Vagina (tissue), 2 donors: ENCODE results near the gene FHIT. TPM values are rescaled to one million over a fixed set of nuclear protein-coding genes. Genes with fewer than 3 reads are reported as not detected.

ENCODE experiments used
- DNase-seq, 2 donors: peaks; one replicate each; pipeline ENCODE4 v3.0.0-alpha.2; 2017; ENCODE audit errors: extremely low spot score in 2 of 2
- H3K27ac ChIP-seq: fragments of 200-600 bp; sonication (generic); one replicate; pipeline ENCODE4 v1.5.1; 2019
- H3K27me3 ChIP-seq: fragments of 200-600 bp; sonication (generic); one replicate; pipeline ENCODE4 v1.5.1; 2019
- H3K36me3 ChIP-seq, 2 donors: fragments of 200-600 bp; sonication (generic); one replicate each; pipeline ENCODE4 v1.5.1; 2017 to 2019
- H3K4me1 ChIP-seq: fragments of 200-600 bp; sonication (generic); one replicate; pipeline ENCODE4 v1.5.1; 2019
- H3K4me3 ChIP-seq, 2 donors: fragments of 200-600 bp; sonication (generic); 1 replicate in 1 of 2; 2 replicates in 1 of 2; pipeline ENCODE4 v1.5.1; 2016 to 2019
- H3K9me3 ChIP-seq: fragments of 200-600 bp; sonication (generic); one replicate; pipeline ENCODE4 v1.5.1; 2019
- CTCF ChIP-seq, 3 experiments: fragments of 450-650 bp in 2 of 3; fragments of 200-600 bp in 1 of 3; sonication (generic) in 1 of 3; IDR thresholded peaks; one replicate each; pipeline ENCODE4 v1.5.1; 2017 to 2019; ENCODE audit warnings: antibody characterized with exemption in 3 of 3, mild to moderate bottlenecking in 2 of 3, moderate library complexity in 2 of 3
- POLR2A ChIP-seq, 2 donors: fragments of 450-650 bp; IDR thresholded peaks; one replicate each; pipeline ENCODE4 v1.6.1; 2017; ENCODE audit warnings: antibody characterized with exemption in 2 of 2, mild to moderate bottlenecking in 2 of 2, moderate library complexity in 2 of 2
- POLR2AphosphoS5 ChIP-seq, 2 donors: sonication (generic); formaldehyde crosslinking; IDR thresholded peaks; one replicate each; pipeline ENCODE4 v1.9.0; 2017; ENCODE audit warnings: antibody characterized with exemption in 2 of 2, mild to moderate bottlenecking in 2 of 2, low read depth in 1 of 2; ENCODE audit not compliant: insufficient read depth in 1 of 2
- intact Hi-C: fragments of 100-400 bp; cut with DNase I; formaldehyde crosslinking; loops from one replicate; pipeline ENCODE4 v1.15.1; 2023
- total RNA-seq: library from RNA; depleted of rRNA; stranded (reverse); fragments of >200 nt; gene quantifications from one replicate; pipeline ENCODE4 v1.2.3, GENCODE V29; 2016

FHIT gene
- total RNA-seq, 1 donor from 2014 or later: 7.9 TPM

GRCh38 chr3:60064210-60065178 lies 1186.8 kb downstream of the FHIT start:
- DNase-seq: no peak
- intact Hi-C loops: no loop called here
- no peaks in the 10 kb centered on the region for H3K9me3 ChIP-seq
- H3K4me3 ChIP-seq: no peak overlapping the region
- no peak for TF ChIP-seq POLR2AphosphoS5 (IDR thresholded peaks at IDR 0.05; ENCODE audit: insufficient read depth in 1 of 2, low read depth in 1 of 2)
- no peaks in the 10 kb centered on the region for H3K27me3 ChIP-seq
- H3K36me3 ChIP-seq: no peaks in the 10 kb centered on the region
- H3K27ac ChIP-seq: no peak overlapping the region
- H3K4me1 ChIP-seq: no peaks in the 10 kb centered on the region

- Histone ChIP-seq H3K27me3 (no peaks in the 10 kb centered on the region), H3K4me3 (no peak overlapping the region), H3K4me1 (no peaks in the 10 kb centered on the region), H3K9me3 (no peaks in the 10 kb centered on the region), H3K27ac (no peak overlapping the region), H3K36me3 (no peaks in the 10 kb centered on the region)
- TF ChIP-seq CTCF (IDR thresholded peaks at IDR 0.05): no peak
- no peak for TF ChIP-seq POLR2A (IDR thresholded peaks at IDR 0.05)
- TF ChIP-seq POLR2AphosphoS5 (IDR thresholded peaks at IDR 0.05; ENCODE audit: insufficient read depth in 1 of 2, low read depth in 1 of 2): no peak
- DNase-seq: no peak
- intact Hi-C loops: no loop called here
Observed at GRCh38 chr3:60056404-60056803, 1194.8 kb downstream of the FHIT start.

GRCh38 chr3:60055765-60056164 lies 1195.5 kb downstream of the FHIT start:
- H3K36me3 ChIP-seq: no peaks in the 10 kb centered on the region
- TF ChIP-seq POLR2A (IDR thresholded peaks at IDR 0.05) (no peak), POLR2AphosphoS5 (IDR thresholded peaks at IDR 0.05; ENCODE audit: insufficient read depth in 1 of 2, low read depth in 1 of 2) (no peak), CTCF (IDR thresholded peaks at IDR 0.05) (no peak)
- intact Hi-C loops: no loop called here
- no peaks in the 10 kb centered on the region for H3K4me1 ChIP-seq
- no peak overlapping the region for H3K4me3 ChIP-seq
- no peak overlapping the region for H3K27ac ChIP-seq
- no peaks in the 10 kb centered on the region for H3K9me3 ChIP-seq
- DNase-seq: no peak
- no peaks in the 10 kb centered on the region for H3K27me3 ChIP-seq

GRCh38 chr3:60053526-60054265 lies 1197.6 kb downstream of the FHIT start:
- TF ChIP-seq POLR2A (IDR thresholded peaks at IDR 0.05) (no peak), CTCF (IDR thresholded peaks at IDR 0.05) (no peak), POLR2AphosphoS5 (IDR thresholded peaks at IDR 0.05; ENCODE audit: insufficient read depth in 1 of 2, low read depth in 1 of 2) (no peak)

GRCh38 chr3:60048447-60048848 lies 1202.8 kb downstream of the FHIT start:
- intact Hi-C loops: no loop called here
- Histone ChIP-seq H3K9me3 (no peaks in the 10 kb centered on the region), H3K27ac (no peak overlapping the region), H3K36me3 (no peaks in the 10 kb centered on the region), H3K4me3 (no peak overlapping the region), H3K4me1 (no peaks in the 10 kb centered on the region), H3K27me3 (no peaks in the 10 kb centered on the region)
- TF ChIP-seq POLR2A (IDR thresholded peaks at IDR 0.05) (no peak), CTCF (IDR thresholded peaks at IDR 0.05) (no peak), POLR2AphosphoS5 (IDR thresholded peaks at IDR 0.05; ENCODE audit: insufficient read depth in 1 of 2, low read depth in 1 of 2) (no peak)
- no peak for DNase-seq

More at GRCh38 chr3:60053526-60054265, 1197.6 kb downstream of the FHIT start:
- Histone ChIP-seq H3K9me3 (no peaks in the 10 kb centered on the region), H3K27me3 (no peaks in the 10 kb centered on the region), H3K4me1 (no peaks in the 10 kb centered on the region), H3K36me3 (no peaks in the 10 kb centered on the region), H3K4me3 (no peak overlapping the region), H3K27ac (no peak overlapping the region)
- no peak for DNase-seq
- intact Hi-C loops: no loop called here
